ENCODE results near the gene LMAN1. TPM values are rescaled to one million over a fixed set of nuclear protein-coding genes. Genes with fewer than 3 reads are reported as not detected.

LMAN1 gene
- total and polyA plus RNA-seq, 7 donors, result 15.7 to 64.0 (median 33.0) TPM

GRCh38 chr18:59323931-59324622 is 35.0 kb downstream of the LMAN1 start:
- intact Hi-C loops (cut with DNase I), result no loop called here
- Histone ChIP-seq H3K9me3 (no peaks in the 10 kb centered on the region), H3K4me3 (no peak overlapping the region), H3K27me3 (ENCODE audit: insufficient read depth in 3 of 3, low read length in 2 of 3) (no peaks in the 10 kb centered on the region), H3K4me1 (no peaks in the 10 kb centered on the region), H3K27ac (no peak overlapping the region), H3K36me3 (ENCODE audit: insufficient read depth in 1 of 2, low read depth in 1 of 2) (peaks cover 0 to 32% of the 10 kb centered on the region in 2 donors)
- 90 to 93% (median 91%) methylated on average over 7 of the region's 7 CpGs for WGBS, 3 donors
- no peak for TF ChIP-seq CTCF (IDR thresholded peaks at IDR 0.05)
- DNase-seq, result no peak
- peak in 1 of 4 donors; percentile 40 for ATAC-seq

- intact Hi-C loops (cut with DNase I), result no loop called here
- no peaks in the 10 kb centered on the region for H3K9me3 ChIP-seq
- H3K27me3 ChIP-seq (ENCODE audit: insufficient read depth in 3 of 3, low read length in 2 of 3), result no peaks in the 10 kb centered on the region
- no peak for ATAC-seq
- no peak within 1 kb of the TSS for H3K27ac ChIP-seq
- H3K4me3 ChIP-seq, result no peak within 1 kb of the TSS
- no peak for DNase-seq
- 82 to 89% (median 88%) methylated on average over 4 of the region's 4 CpGs for WGBS, 3 donors
- no peak for TF ChIP-seq CTCF (IDR thresholded peaks at IDR 0.05)
- no peaks in the 10 kb centered on the region for H3K4me1 ChIP-seq
- H3K36me3 ChIP-seq (ENCODE audit: insufficient read depth in 1 of 2, low read depth in 1 of 2), result no peaks in the 10 kb centered on the region
Measured at GRCh38 chr18:59318460-59319050, 40.5 kb downstream of the LMAN1 start, which contains the start of gene CPLX4. CPLX4 (minus strand) TSS chr18:59318649; CDS start chr18:59318462, 187 bp downstream.

- WGBS, 3 donors, result 82 to 91% (median 84%) methylated on average over 7 of the region's 7 CpGs
- Histone ChIP-seq H3K27ac (no peak overlapping the region), H3K4me3 (no peak overlapping the region), H3K4me1 (peaks cover 3% of the 10 kb centered on the region), H3K36me3 (ENCODE audit: insufficient read depth in 1 of 2, low read depth in 1 of 2) (no peaks in the 10 kb centered on the region), H3K27me3 (ENCODE audit: insufficient read depth in 3 of 3, low read length in 2 of 3) (peaks cover 0 to 6% (median 0%) of the 10 kb centered on the region in 3 donors), H3K9me3 (no peaks in the 10 kb centered on the region)
- DNase-seq (no peak), ATAC-seq (no peak)
- intact Hi-C loops (cut with DNase I), result no loop called here
- no peak for TF ChIP-seq CTCF (IDR thresholded peaks at IDR 0.05)
Measured at GRCh38 chr18:59311631-59312030, 47.4 kb downstream of the LMAN1 start.

- Histone ChIP-seq H3K27me3 (ENCODE audit: insufficient read depth in 3 of 3, low read length in 2 of 3) (peaks cover 0 to 6% (median 6%) of the 10 kb centered on the region in 3 donors), H3K9me3 (no peaks in the 10 kb centered on the region), H3K27ac (no peak overlapping the region), H3K36me3 (ENCODE audit: insufficient read depth in 1 of 2, low read depth in 1 of 2) (no peaks in the 10 kb centered on the region), H3K4me3 (peak overlapping the region; percentile 52), H3K4me1 (peaks cover 3% of the 10 kb centered on the region)
- intact Hi-C loops (cut with DNase I), result loop anchor here (2.0 kb wide), 1 partner anchor 94 kb away; no protein-coding TSS in a partner anchor
- WGBS, 3 donors, result 11 to 15% (median 15%) methylated on average over 5 of the region's 5 CpGs
- no peak for DNase-seq
- no peak for ATAC-seq
- no peak for TF ChIP-seq CTCF (IDR thresholded peaks at IDR 0.05)
Measured at GRCh38 chr18:59308938-59309260, 50.2 kb downstream of the LMAN1 start.
